PC-3 (cell line): ENCODE results near the gene STRIP2. TPM values are rescaled to one million over a fixed set of nuclear protein-coding genes. Genes with fewer than 3 reads are reported as not detected.

Experiments used
- ATAC-seq: fragments of 200-7000 bp; cut with Tn5 transposase; 2 replicates; pipeline ENCODE4 v1.9.1; 2020; ENCODE audit warnings: mild to moderate bottlenecking, moderate library complexity
- BruUV-seq: library from RNA; stranded (reverse); fragments of 400-500 nt; replicated peaks from 2 replicates; lab custom pipeline; 2021; lab: Mats Ljungman, UMichigan
- CTCF ChIA-PET: fragments of 300-600 bp; sonication (Branson Sonifier 250); formaldehyde crosslinking; loops from one replicate; lab custom pipeline; 2022; ENCODE audit warnings: antibody characterized with exemption; lab: Charles Lee
- POLR2A ChIA-PET: fragments of 300-600 bp; sonication (Branson Sonifier 250); formaldehyde crosslinking; loops from one replicate; lab custom pipeline; 2022; ENCODE audit warnings: antibody characterized with exemption; ENCODE audit not compliant: unreplicated experiment; lab: Charles Lee
- DNase-seq: peaks from one replicate; pipeline ENCODE4 v3.0.0-alpha.2; 2015
- H2AFZ ChIP-seq: fragments of 300-600 bp; sonication (generic); 2 replicates; pipeline ENCODE4 v1.6.0; 2016; ENCODE audit warnings: antibody characterized with exemption, low read length
- H3F3A ChIP-seq: fragments of 300-600 bp; sonication (generic); one replicate; pipeline ENCODE4 v1.6.0; 2017; ENCODE audit warnings: antibody characterized with exemption, low read length, control low read depth, mild to moderate bottlenecking; ENCODE audit not compliant: unreplicated experiment
- H3K27ac ChIP-seq: fragments of 300-600 bp; sonication (generic); 2 replicates; pipeline ENCODE4 v1.5.1; 2016; ENCODE audit warnings: mild to moderate bottlenecking, low read length
- H3K27me3 ChIP-seq: fragments of 300-600 bp; sonication (generic); 2 replicates; pipeline ENCODE4 v1.6.1; 2016; ENCODE audit warnings: low read length, mixed read lengths
- H3K36me3 ChIP-seq: fragments of 300-600 bp; sonication (generic); 2 replicates; pipeline ENCODE4 v1.6.1; 2016; ENCODE audit warnings: low read depth, mixed run types, low read length, mixed read lengths
- H3K4me1 ChIP-seq: fragments of 300-600 bp; sonication (generic); 2 replicates; pipeline ENCODE4 v1.5.1; 2016; ENCODE audit warnings: low read length; ENCODE audit not compliant: insufficient read depth
- H3K4me2 ChIP-seq: fragments of 300-600 bp; sonication (generic); 2 replicates; pipeline ENCODE4 v1.6.0; 2016; ENCODE audit warnings: low read length
- H3K4me3 ChIP-seq: fragments of 300-600 bp; sonication (generic); 2 replicates; pipeline ENCODE4 v1.5.1; 2016; ENCODE audit warnings: mild to moderate bottlenecking, low read length, mixed read lengths
- H3K79me2 ChIP-seq: fragments of 300-600 bp; sonication (generic); 2 replicates; pipeline ENCODE4 v1.6.1; 2017; ENCODE audit warnings: low read length, mixed read lengths
- H3K9ac ChIP-seq: fragments of 300-600 bp; sonication (generic); 2 replicates; pipeline ENCODE4 v1.6.0; 2016; ENCODE audit warnings: mild to moderate bottlenecking, low read length
- H3K9me2 ChIP-seq: fragments of 300-600 bp; sonication (generic); replicated peaks from 2 replicates; pipeline ENCODE4 v1.6.1; 2016; ENCODE audit warnings: mixed run types, low read length, mixed read lengths
- H3K9me3 ChIP-seq: fragments of 300-600 bp; sonication (generic); 2 replicates; pipeline ENCODE4 v1.6.1; 2016; ENCODE audit warnings: low read length, mixed read lengths
- H4K20me1 ChIP-seq: fragments of 300-600 bp; sonication (generic); 2 replicates; pipeline ENCODE4 v1.6.1; 2016; ENCODE audit warnings: low read length, mixed read lengths
- EZH2 ChIP-seq: fragments of 300-600 bp; sonication (generic); IDR thresholded peaks from one replicate; pipeline ENCODE4 v1.6.1; 2017; ENCODE audit warnings: antibody characterized with exemption, mild to moderate bottlenecking, low read length; ENCODE audit not compliant: unreplicated experiment
- EZH2phosphoT487 ChIP-seq: fragments of 300-600 bp; sonication (generic); IDR thresholded peaks from 2 replicates; pipeline ENCODE4 v1.6.1; 2018; ENCODE audit warnings: mild to moderate bottlenecking, antibody characterized with exemption, low read length, borderline replicate concordance
- intact Hi-C: fragments of 100-400 bp; cut with micrococcal nuclease; formaldehyde crosslinking; loops from 2 replicates; pipeline ENCODE4 v1.9.0; 2023
- total RNA-seq: library from RNA; depleted of rRNA; stranded (reverse); fragments of >200 nt; gene quantifications from 2 replicates; pipeline ENCODE4 v1.2.3, GENCODE V29; 2014
- TF ChIP-seq, protein P1 (sequence below): fragments of 300-600 bp; sonication (generic); conservative IDR thresholded peaks from 2 replicates; pipeline ENCODE4 v1.5.1; 2017; ENCODE audit warnings: antibody characterized with exemption, low read depth, mild to moderate bottlenecking, low read length

The STRIP2 gene
- total RNA-seq, 1 experiment from 2014 or later = 7.5 TPM

- ATAC-seq (no peak), DNase-seq (no peak)
- Histone ChIP-seq H3K9ac (no peak overlapping the region), H3K9me3 (no peaks in the 10 kb centered on the region), H3K4me2 (no peak overlapping the region), H3K27ac (no peak overlapping the region), H4K20me1 (no peaks in the 10 kb centered on the region), H3K9me2 (no peaks in the 10 kb centered on the region), H3K79me2 (no peaks in the 10 kb centered on the region), H3F3A (no peaks in the 10 kb centered on the region), H2AFZ (no peak overlapping the region), H3K36me3 (no peaks in the 10 kb centered on the region), H3K4me3 (no peak overlapping the region), H3K4me1 (peaks cover 12% of the 10 kb centered on the region), H3K27me3 (no peaks in the 10 kb centered on the region)
- intact Hi-C loops = no loop called here
- TF ChIP-seq, protein P1, sequence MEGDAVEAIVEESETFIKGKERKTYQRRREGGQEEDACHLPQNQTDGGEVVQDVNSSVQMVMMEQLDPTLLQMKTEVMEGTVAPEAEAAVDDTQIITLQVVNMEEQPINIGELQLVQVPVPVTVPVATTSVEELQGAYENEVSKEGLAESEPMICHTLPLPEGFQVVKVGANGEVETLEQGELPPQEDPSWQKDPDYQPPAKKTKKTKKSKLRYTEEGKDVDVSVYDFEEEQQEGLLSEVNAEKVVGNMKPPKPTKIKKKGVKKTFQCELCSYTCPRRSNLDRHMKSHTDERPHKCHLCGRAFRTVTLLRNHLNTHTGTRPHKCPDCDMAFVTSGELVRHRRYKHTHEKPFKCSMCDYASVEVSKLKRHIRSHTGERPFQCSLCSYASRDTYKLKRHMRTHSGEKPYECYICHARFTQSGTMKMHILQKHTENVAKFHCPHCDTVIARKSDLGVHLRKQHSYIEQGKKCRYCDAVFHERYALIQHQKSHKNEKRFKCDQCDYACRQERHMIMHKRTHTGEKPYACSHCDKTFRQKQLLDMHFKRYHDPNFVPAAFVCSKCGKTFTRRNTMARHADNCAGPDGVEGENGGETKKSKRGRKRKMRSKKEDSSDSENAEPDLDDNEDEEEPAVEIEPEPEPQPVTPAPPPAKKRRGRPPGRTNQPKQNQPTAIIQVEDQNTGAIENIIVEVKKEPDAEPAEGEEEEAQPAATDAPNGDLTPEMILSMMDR = no peak
- no peak for TF ChIP-seq EZH2phosphoT487
- ChIA-PET CTCF (no interaction called here), POLR2A (no interaction called here)
- no TSS peak for BruUV-seq
Observed at GRCh38 chr7:129496653-129497052, 62.4 kb downstream of the STRIP2 start.

- TF ChIP-seq EZH2 (no peak), EZH2phosphoT487 (no peak)
- TF ChIP-seq, protein P1 = no peak
- H3K36me3 ChIP-seq = no peaks in the 10 kb centered on the region
- peaks cover 15% of the 10 kb centered on the region for H3K4me1 ChIP-seq
- H3K9me2 ChIP-seq = no peaks in the 10 kb centered on the region
- DNase-seq = no peak
- intact Hi-C loops = no loop called here
- no TSS peak for BruUV-seq
- no peak overlapping the region for H3K9ac ChIP-seq
- ChIA-PET POLR2A (no interaction called here), CTCF (no interaction called here)
- no peak overlapping the region for H2AFZ ChIP-seq
- no peaks in the 10 kb centered on the region for H3K79me2 ChIP-seq
- no peaks in the 10 kb centered on the region for H3K27me3 ChIP-seq
- H4K20me1 ChIP-seq = no peaks in the 10 kb centered on the region
- H3F3A ChIP-seq = no peaks in the 10 kb centered on the region
- H3K9me3 ChIP-seq = no peaks in the 10 kb centered on the region
- no peak for ATAC-seq
- no peak overlapping the region for H3K4me2 ChIP-seq
- no peak overlapping the region for H3K4me3 ChIP-seq
- H3K27ac ChIP-seq = no peak overlapping the region
Observed at GRCh38 chr7:129497156-129497555, 62.9 kb downstream of the STRIP2 start.

DNA sequence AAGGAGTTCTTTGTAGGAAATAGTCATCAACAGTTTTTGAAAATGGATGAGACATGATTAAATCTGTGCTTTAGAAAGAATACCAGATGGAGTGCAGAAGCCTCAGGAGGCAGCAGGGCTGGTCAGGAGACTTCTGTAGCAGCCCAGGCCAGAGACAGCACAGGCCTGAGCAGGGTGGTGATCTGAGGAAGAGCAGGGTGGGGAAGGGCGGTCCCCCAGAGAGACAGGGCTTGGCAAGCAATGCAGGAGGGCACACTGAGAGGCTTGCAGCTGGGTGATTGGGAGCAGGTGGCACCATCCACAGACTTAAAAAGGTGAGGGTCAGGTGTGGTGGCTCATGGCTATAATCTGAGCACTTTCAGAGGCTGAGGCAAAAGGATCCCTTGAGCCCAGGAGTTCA is 63.8 kb downstream of the STRIP2 start:
- Histone ChIP-seq H3K4me1 (peaks cover 18% of the 10 kb centered on the region), H3F3A (no peaks in the 10 kb centered on the region), H3K9me2 (no peaks in the 10 kb centered on the region), H3K9ac (no peak overlapping the region), H4K20me1 (no peaks in the 10 kb centered on the region), H2AFZ (no peak overlapping the region), H3K27ac (no peak overlapping the region), H3K4me3 (no peak overlapping the region), H3K9me3 (no peaks in the 10 kb centered on the region), H3K36me3 (no peaks in the 10 kb centered on the region), H3K27me3 (no peaks in the 10 kb centered on the region), H3K79me2 (no peaks in the 10 kb centered on the region), H3K4me2 (no peak overlapping the region)
- TF ChIP-seq EZH2 (no peak), EZH2phosphoT487 (no peak)
- TF ChIP-seq, protein P1 = no peak
- no peak for ATAC-seq
- ChIA-PET CTCF (interaction anchor here (0.6 kb wide), 1 partner anchor 59 kb away, joined by 6 read pairs; no protein-coding TSS in a partner anchor), POLR2A (interaction anchor here (0.6 kb wide), 1 partner anchor 26 kb away, joined by 4 read pairs; no protein-coding TSS in a partner anchor)
- no peak for DNase-seq
- BruUV-seq = no TSS peak
- intact Hi-C loops = no loop called here
